Panc1 (cell line): ENCODE results near the gene CD58. TPM values are rescaled to one million over a fixed set of nuclear protein-coding genes. Genes with fewer than 3 reads are reported as not detected.

Source experiments
- ATAC-seq: fragments of 200-7000 bp; cut with Tn5 transposase; 2 replicates; pipeline ENCODE4 v1.9.1; 2020; ENCODE audit warnings: mild to moderate bottlenecking, moderate library complexity
- BruUV-seq: library from RNA; stranded (reverse); fragments of 400-500 nt; replicated peaks from 2 replicates; lab custom pipeline; 2021; lab: Mats Ljungman, UMichigan
- CTCF ChIA-PET: fragments of 300-600 bp; sonication (Branson Sonifier 250); formaldehyde crosslinking; loops from one replicate; lab custom pipeline; 2022; ENCODE audit warnings: antibody characterized with exemption; lab: Charles Lee
- POLR2A ChIA-PET: fragments of 300-600 bp; sonication (Branson Sonifier 250); formaldehyde crosslinking; loops from one replicate; lab custom pipeline; 2022; ENCODE audit warnings: antibody characterized with exemption; lab: Charles Lee
- DNase-seq: peaks from one replicate; pipeline ENCODE4 v3.0.0-alpha.2; 2010; ENCODE audit warnings: low read depth, low spot score
- H3K27ac ChIP-seq: 2 replicates; pipeline ENCODE4 v1.5.1; 2011; ENCODE audit warnings: mild to moderate bottlenecking, low read length, inconsistent platforms
- H3K27me3 ChIP-seq: fragments of 200-500 bp; sonication (Bioruptor generic); 2 replicates; pipeline ENCODE4 v1.6.0; 2014; ENCODE audit warnings: low read length, inconsistent platforms; ENCODE audit not compliant: control insufficient read depth, insufficient read depth
- H3K36me3 ChIP-seq: fragments of 200-500 bp; sonication (Bioruptor generic); 2 replicates; pipeline ENCODE4 v1.5.1; 2014; ENCODE audit warnings: inconsistent platforms, mild to moderate bottlenecking, low read length, moderate library complexity; ENCODE audit not compliant: control insufficient read depth, insufficient read depth
- H3K4me1 ChIP-seq: 2 replicates; pipeline ENCODE4 v1.5.1; 2011; ENCODE audit warnings: inconsistent platforms, mild to moderate bottlenecking, low read length, moderate library complexity; ENCODE audit not compliant: control insufficient read depth, insufficient read depth
- H3K4me3 ChIP-seq, 2 experiments: 2 replicates each; pipeline ENCODE4 v1.5.1; 2011 to 2012; ENCODE audit warnings: low read depth in 2 of 2, low read length in 2 of 2, mild to moderate bottlenecking in 2 of 2, inconsistent platforms in 1 of 2, moderate library complexity in 1 of 2
- H3K9me3 ChIP-seq: fragments of 200-500 bp; sonication (Bioruptor generic); 2 replicates; pipeline ENCODE4 v1.5.1; 2014; ENCODE audit warnings: low read depth, mild to moderate bottlenecking, inconsistent platforms, low read length, moderate library complexity; ENCODE audit not compliant: control insufficient read depth, insufficient read depth
- CTCF ChIP-seq: fragments of 450-650 bp; IDR thresholded peaks from 2 replicates; pipeline ENCODE4 v1.5.1; 2017; ENCODE audit warnings: mild to moderate bottlenecking
- POLR2AphosphoS5 ChIP-seq: IDR thresholded peaks from 2 replicates; pipeline ENCODE4 v1.6.1; 2012; ENCODE audit warnings: mild to moderate bottlenecking, low read depth, low read length, moderate library complexity
- REST ChIP-seq, 2 experiments: IDR thresholded peaks; 2 replicates each; pipeline ENCODE4 v1.6.1; 2011 to 2012; ENCODE audit warnings: low read depth in 2 of 2, control low read depth in 1 of 2, low read length in 1 of 2, mild to moderate bottlenecking in 1 of 2, moderate library complexity in 1 of 2; ENCODE audit not compliant: insufficient read depth in 1 of 2
- SIN3A ChIP-seq: IDR thresholded peaks from 2 replicates; pipeline ENCODE4 v1.6.1; 2012; ENCODE audit warnings: low read depth, mild to moderate bottlenecking, low read length, moderate library complexity, borderline replicate concordance; ENCODE audit not compliant: insufficient read depth
- TCF7L2 ChIP-seq: IDR thresholded peaks from 2 replicates; pipeline ENCODE4 v1.6.1; 2011; ENCODE audit warnings: mild to moderate bottlenecking, low read depth, low read length, inconsistent platforms
- in situ Hi-C: cut with HindIII; loops from 2 replicates; pipeline ENCODE4 v1.10.0; 2016; ENCODE audit warnings: low sequenced_read_pairs, low pct_unique_long_range_greater_than_20kb
- intact Hi-C: fragments of 100-400 bp; cut with micrococcal nuclease; formaldehyde crosslinking; loops from one replicate; pipeline ENCODE4 v1.10.0; 2022; ENCODE audit not compliant: unreplicated experiment
- total RNA-seq: library from RNA; stranded (reverse); gene quantifications from one replicate; pipeline ENCODE4 v1.2.1, GENCODE V29; 2021; ENCODE audit not compliant: unreplicated experiment

The CD58 gene
- total RNA-seq, 1 experiment from 2014 or later: 12.6 TPM

- ChIA-PET POLR2A (no interaction called here), CTCF (no interaction called here)
- ATAC-seq (no peak), DNase-seq (no peak)
- intact Hi-C loops: no loop called here
- no peak overlapping the region for H3K4me3 ChIP-seq
- no peaks in the 10 kb centered on the region for H3K9me3 ChIP-seq
- no peaks in the 10 kb centered on the region for H3K27me3 ChIP-seq
- no peaks in the 10 kb centered on the region for H3K4me1 ChIP-seq
- in situ Hi-C loops: no loop called here
- no peak overlapping the region for H3K27ac ChIP-seq
- TF ChIP-seq TCF7L2: no peak
- TF ChIP-seq POLR2AphosphoS5: no peak
- TF ChIP-seq CTCF: no peak
- no peak for TF ChIP-seq REST (IDR thresholded peaks at IDR 0.05; ENCODE audit: insufficient read depth in 1 of 2, low read depth in 2 of 2, low read length in 1 of 2)
- no peak for TF ChIP-seq SIN3A
- no TSS peak for BruUV-seq
- no peaks in the 10 kb centered on the region for H3K36me3 ChIP-seq
Measured at GRCh38 chr1:116507631-116508030, 63.2 kb downstream of the CD58 start.

GRCh38 chr1:116506132-116507004, 64.5 kb downstream of the CD58 start:
- ChIA-PET POLR2A (no interaction called here), CTCF (no interaction called here)
- H3K4me1 ChIP-seq: no peaks in the 10 kb centered on the region
- no peak for DNase-seq
- TF ChIP-seq SIN3A: no peak
- TF ChIP-seq POLR2AphosphoS5: no peak
- no peak for TF ChIP-seq REST (IDR thresholded peaks at IDR 0.05; ENCODE audit: insufficient read depth in 1 of 2, low read depth in 2 of 2, low read length in 1 of 2)
- ATAC-seq: no peak
- no peaks in the 10 kb centered on the region for H3K27me3 ChIP-seq
- H3K27ac ChIP-seq: no peak overlapping the region
- no peaks in the 10 kb centered on the region for H3K9me3 ChIP-seq
- no TSS peak for BruUV-seq
- no peaks in the 10 kb centered on the region for H3K36me3 ChIP-seq
- in situ Hi-C loops (no loop called here), intact Hi-C loops (no loop called here)
- no peak overlapping the region for H3K4me3 ChIP-seq
